ENCODE data around the gene GMIP. TPM values are rescaled to one million over a fixed set of nuclear protein-coding genes. Genes with fewer than 3 reads are reported as not detected.

The GMIP gene
- polyA plus RNA-seq, 1 of the 3 experiments (the other 2 are of a cell fraction), result 6.3 TPM

GRCh38 chr19:19644054-19644388 lies 564 bp upstream of the GMIP start (continued):
- no peak for TF ChIP-seq REST (IDR thresholded peaks at IDR 0.05; ENCODE audit: low read depth, low read length)
- no peak for TF ChIP-seq EZH2phosphoT487 (IDR thresholded peaks at IDR 0.05; ENCODE audit: borderline replicate concordance, low read depth)

DNA sequence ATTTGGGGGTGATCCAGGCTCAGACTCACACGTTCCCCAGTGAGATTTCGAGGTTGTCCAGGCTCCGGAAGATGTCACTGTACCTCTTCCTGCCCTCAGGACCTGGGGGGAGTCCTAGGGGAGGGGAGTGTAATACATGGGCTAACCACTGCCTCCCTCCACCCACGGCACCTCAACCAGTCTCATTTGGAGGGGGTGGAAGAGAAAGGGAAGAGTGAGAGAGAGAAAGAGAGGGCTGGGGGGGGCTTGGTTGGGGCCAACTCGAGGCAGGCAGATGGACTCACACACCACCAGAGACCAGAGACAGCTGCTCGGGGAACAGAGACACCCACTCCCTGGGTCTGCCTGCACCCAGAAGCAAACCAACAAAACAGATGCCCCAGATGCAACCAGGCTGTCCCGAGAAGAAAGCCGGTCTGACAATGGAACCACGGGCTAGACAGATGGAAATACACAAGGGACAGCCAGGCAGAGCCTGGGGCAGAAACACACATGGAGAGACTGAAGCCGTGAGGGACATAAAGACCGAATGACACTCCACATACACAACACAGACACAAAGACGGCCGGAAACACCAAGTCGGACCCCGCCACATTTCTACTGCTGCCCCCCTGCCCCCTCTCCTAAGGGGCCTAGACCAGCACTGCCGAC lies 825 bp downstream of the GMIP start:
- peak in 1 of 2 experiments; percentile 23; a peak in 1 of 4 replicates for TF ChIP-seq EP300 (IDR thresholded peaks at IDR 0.05; ENCODE audit: borderline replicate concordance in 1 of 2, low read depth in 1 of 2, low read length in 1 of 2)
- no peak for TF ChIP-seq CTCF (IDR thresholded peaks at IDR 0.05)
- TF ChIP-seq JUND (IDR thresholded peaks at IDR 0.05), result no peak
- no peak for TF ChIP-seq EZH2phosphoT487 (IDR thresholded peaks at IDR 0.05; ENCODE audit: borderline replicate concordance, low read depth)
- no peak for TF ChIP-seq YY1 (IDR thresholded peaks at IDR 0.05; ENCODE audit: low read depth)
- TF ChIP-seq NFIC (IDR thresholded peaks at IDR 0.05; ENCODE audit: borderline replicate concordance), result no peak
- no peak for TF ChIP-seq NRF1 (IDR thresholded peaks at IDR 0.05; ENCODE audit: low read depth, low read length)
- TF ChIP-seq MXI1 (IDR thresholded peaks at IDR 0.05; ENCODE audit: low read depth, low read length), result peak; percentile 92
- no peak for TF ChIP-seq RXRA (IDR thresholded peaks at IDR 0.05; ENCODE audit: borderline replicate concordance, low read depth)
- no peak for TF ChIP-seq TCF12 (IDR thresholded peaks at IDR 0.05)
- no peaks in the 10 kb centered on the region for H3F3A ChIP-seq (replicated peaks; ENCODE audit: insufficient read depth)
- H3K4me3 ChIP-seq (ENCODE audit: low read depth in 2 of 2, low read length in 1 of 2), result peak overlapping the region; percentile 71 to 98
- peaks cover 0 to 30% of the 10 kb centered on the region in 2 experiments for H3K36me3 ChIP-seq (replicated peaks in 1 of 2; ENCODE audit: control insufficient read depth in 1 of 2, insufficient read depth in 2 of 2, low read length in 1 of 2)
- H3K27me3 ChIP-seq (ENCODE audit: insufficient read depth), result no peaks in the 10 kb centered on the region
- no peaks in the 10 kb centered on the region for H3K9me2 ChIP-seq
- H4K20me1 ChIP-seq (ENCODE audit: insufficient read depth), result no peaks in the 10 kb centered on the region
- 27% methylated on average over 13 of the region's 16 CpGs for WGBS (ENCODE audit: low lambda C conversion rate)
- CTCF ChIA-PET, result interaction anchor here (0.6 to 13.3 kb wide), 4 partner anchors 14 to 111 kb away, joined by 3 to 175 read pairs (median 16); partner anchors contain the start of gene YJEFN3
- peak overlapping the region; percentile 98 for H3K4me2 ChIP-seq
- POLR2A ChIA-PET, result no interaction called here
- H3K9ac ChIP-seq, result peak overlapping the region; percentile 78
- peak; percentile 79 for DNase-seq
- H3K79me2 ChIP-seq (ENCODE audit: insufficient read depth), result no peaks in the 10 kb centered on the region
- H3K27ac ChIP-seq (ENCODE audit: low read depth in 2 of 2, low read length in 1 of 2), result peak overlapping the region in 1 of 2 experiments; percentile 75; a peak in 2 of 4 replicates
- no peaks in the 10 kb centered on the region for H3K9me3 ChIP-seq
- peaks cover 0 to 8% of the 10 kb centered on the region in 2 experiments; a peak in 1 of 4 replicates for H3K4me1 ChIP-seq (ENCODE audit: control insufficient read depth in 1 of 2, insufficient read depth in 2 of 2, low read depth in 1 of 2, low read length in 1 of 2)
- peak overlapping the region; percentile 88 for H2AFZ ChIP-seq (ENCODE audit: low read depth)

Data from SK-N-SH (cell line).